ENCODE results near the gene SUMF1. TPM values are rescaled to one million over a fixed set of nuclear protein-coding genes. Genes with fewer than 3 reads are reported as not detected.
"Not testable (repeated sequence)": the region's sequence is repeated elsewhere in the genome, so short reads cannot be mapped to it uniquely, and the experiment has no call there.

The SUMF1 gene
- total RNA-seq, 3 donors from 2014 or later = 29.3 to 38.3 (median 32.1) TPM

- Histone ChIP-seq H3K9me3 (no peaks in the 10 kb centered on the region), H3K4me3 (no peak overlapping the region), H3K4me1 (ENCODE audit: low read depth) (no peaks in the 10 kb centered on the region), H3K36me3 (ENCODE audit: low read depth) (no peaks in the 10 kb centered on the region)
- intact Hi-C loops (cut with DNase I, micrococcal nuclease) = no loop called here
- ATAC-seq (no peak), DNase-seq (no peak)
- no peak for TF ChIP-seq CTCF (IDR thresholded peaks at IDR 0.05)
Measured at GRCh38 chr3:4335840-4336562, 131.1 kb downstream of the SUMF1 start.

- no peaks in the 10 kb centered on the region for H3K36me3 ChIP-seq (ENCODE audit: low read depth)
- DNase-seq (no peak), ATAC-seq (no peak)
- peaks cover under 1% of the 10 kb centered on the region for H3K9me3 ChIP-seq
- no peak for TF ChIP-seq CTCF (IDR thresholded peaks at IDR 0.05)
- intact Hi-C loops (cut with DNase I, micrococcal nuclease) = no loop called here
- no peak overlapping the region for H3K4me3 ChIP-seq
- no peaks in the 10 kb centered on the region for H3K4me1 ChIP-seq (ENCODE audit: low read depth)
Measured at GRCh38 chr3:4334548-4334947, 132.5 kb downstream of the SUMF1 start.

GRCh38 chr3:4332991-4333390, 134.1 kb downstream of the SUMF1 start:
- no peak overlapping the region for H3K4me3 ChIP-seq
- TF ChIP-seq CTCF (IDR thresholded peaks at IDR 0.05) = no peak
- no peaks in the 10 kb centered on the region for H3K4me1 ChIP-seq (ENCODE audit: low read depth)
- peaks cover 7% of the 10 kb centered on the region for H3K9me3 ChIP-seq
- no peaks in the 10 kb centered on the region for H3K36me3 ChIP-seq (ENCODE audit: low read depth)
- ATAC-seq (no peak), DNase-seq (no peak)
- intact Hi-C loops (cut with DNase I, micrococcal nuclease) = no loop called here

- H3K9me3 ChIP-seq = peaks cover 7% of the 10 kb centered on the region
- no peak overlapping the region for H3K4me3 ChIP-seq
- ATAC-seq (no peak), DNase-seq (no peak)
- TF ChIP-seq CTCF (IDR thresholded peaks at IDR 0.05) = no peak
- no peaks in the 10 kb centered on the region for H3K36me3 ChIP-seq (ENCODE audit: low read depth)
- intact Hi-C loops (cut with DNase I, micrococcal nuclease) = no loop called here
- H3K4me1 ChIP-seq (ENCODE audit: low read depth) = no peaks in the 10 kb centered on the region
Measured at GRCh38 chr3:4332574-4332973, 134.5 kb downstream of the SUMF1 start.

GRCh38 chr3:4332111-4332510, 135.0 kb downstream of the SUMF1 start:
- H3K36me3 ChIP-seq (ENCODE audit: low read depth) = no peaks in the 10 kb centered on the region

GRCh38 chr3:4329806-4330205, 137.3 kb downstream of the SUMF1 start:
- H3K4me1 ChIP-seq (ENCODE audit: low read depth); DNase-seq; H3K36me3 ChIP-seq (ENCODE audit: low read depth); H3K4me3 ChIP-seq; ATAC-seq; intact Hi-C loops (cut with DNase I, micrococcal nuclease): not testable (repeated sequence)
- H3K9me3 ChIP-seq = peaks cover 11% of the 10 kb centered on the region

More at GRCh38 chr3:4332111-4332510, 135.0 kb downstream of the SUMF1 start:
- Histone ChIP-seq H3K4me1 (ENCODE audit: low read depth) (no peaks in the 10 kb centered on the region), H3K4me3 (no peak overlapping the region), H3K9me3 (peaks cover 9% of the 10 kb centered on the region)
- DNase-seq (no peak), ATAC-seq (no peak)
- intact Hi-C loops (cut with DNase I, micrococcal nuclease) = no loop called here
- TF ChIP-seq CTCF (IDR thresholded peaks at IDR 0.05) = no peak
